Astrocyte (in vitro differentiated cells and primary cell): ENCODE measurements around the gene TM7SF2. TPM values are rescaled to one million over a fixed set of nuclear protein-coding genes. Genes with fewer than 3 reads are reported as not detected.

Source experiments
- DNase-seq: peaks from one replicate; pipeline ENCODE4 v3.0.0-alpha.2; 2010; ENCODE audit warnings: low read depth
- FAIRE-seq: peaks from 2 replicates; lab custom pipeline; 2011; peaks lifted over from hg19 to GRCh38; lab: Jason Lieb, UNC
- H2AFZ ChIP-seq: 2 replicates; pipeline ENCODE4 v1.6.0; 2012; ENCODE audit warnings: low read depth, low read length, inconsistent platforms
- H3K27ac ChIP-seq: 2 replicates; pipeline ENCODE4 v1.5.1; 2011; ENCODE audit warnings: low read depth, low read length, inconsistent platforms
- H3K27me3 ChIP-seq: 2 replicates; pipeline ENCODE4 v1.6.0; 2011; ENCODE audit warnings: low read length, inconsistent platforms; ENCODE audit not compliant: insufficient read depth
- H3K36me3 ChIP-seq: 2 replicates; pipeline ENCODE4 v1.5.1; 2011; ENCODE audit warnings: low read length, inconsistent platforms; ENCODE audit not compliant: insufficient read depth
- H3K4me1 ChIP-seq: 2 replicates; pipeline ENCODE4 v1.5.1; 2011; ENCODE audit warnings: low read length, inconsistent platforms; ENCODE audit not compliant: insufficient read depth
- H3K4me2 ChIP-seq: 2 replicates; pipeline ENCODE4 v1.6.0; 2012; ENCODE audit warnings: low read length, inconsistent platforms
- H3K4me3 ChIP-seq: 2 replicates; pipeline ENCODE4 v1.5.1; 2011; ENCODE audit warnings: low read depth, mild to moderate bottlenecking, low read length, inconsistent platforms; ENCODE audit not compliant: insufficient read depth
- H3K79me2 ChIP-seq: 2 replicates; pipeline ENCODE4 v1.6.0; 2012; ENCODE audit warnings: mild to moderate bottlenecking, low read length, inconsistent platforms; ENCODE audit not compliant: insufficient read depth
- H3K9ac ChIP-seq: 2 replicates; pipeline ENCODE4 v1.6.0; 2012; ENCODE audit warnings: mild to moderate bottlenecking, low read length, inconsistent platforms
- H3K9me3 ChIP-seq: 2 replicates; pipeline ENCODE4 v1.5.1; 2012; ENCODE audit warnings: low read depth, mild to moderate bottlenecking, low read length, inconsistent platforms; ENCODE audit not compliant: insufficient read depth
- H4K20me1 ChIP-seq: 2 replicates; pipeline ENCODE4 v1.6.0; 2012; ENCODE audit warnings: low read length, inconsistent platforms; ENCODE audit not compliant: insufficient read depth
- H3K27ac Mint-ChIP-seq: one replicate; pipeline ENCODE4 v1.8.0; 2021; ENCODE audit warnings: mild to moderate bottlenecking, mixed read lengths; ENCODE audit not compliant: unreplicated experiment
- H3K27me3 Mint-ChIP-seq: one replicate; pipeline ENCODE4 v1.8.0; 2021; ENCODE audit warnings: low read depth, mixed read lengths; ENCODE audit not compliant: unreplicated experiment
- H3K36me3 Mint-ChIP-seq: one replicate; pipeline ENCODE4 v1.8.0; 2021; ENCODE audit warnings: low read depth, mixed read lengths; ENCODE audit not compliant: unreplicated experiment
- H3K4me1 Mint-ChIP-seq: one replicate; pipeline ENCODE4 v1.8.0; 2021; ENCODE audit warnings: low read depth, mixed read lengths; ENCODE audit not compliant: unreplicated experiment
- H3K4me3 Mint-ChIP-seq: one replicate; pipeline ENCODE4 v1.8.0; 2021; ENCODE audit warnings: mild to moderate bottlenecking, moderate library complexity, mixed read lengths; ENCODE audit not compliant: unreplicated experiment
- H3K9me3 Mint-ChIP-seq: one replicate; pipeline ENCODE4 v1.8.0; 2021; ENCODE audit warnings: mild to moderate bottlenecking, mixed read lengths; ENCODE audit not compliant: unreplicated experiment
- EZH2 ChIP-seq: IDR thresholded peaks from 2 replicates; pipeline ENCODE4 v1.6.1; 2012; ENCODE audit warnings: mild to moderate bottlenecking, low read length, inconsistent platforms; ENCODE audit not compliant: insufficient read depth
- total RNA-seq: library from RNA; stranded (reverse); gene quantifications from 2 replicates; pipeline ENCODE4 v1.2.1, GENCODE V29; 2021
- TF ChIP-seq, protein P1 (sequence below): IDR thresholded peaks from 2 replicates; pipeline ENCODE4 v1.5.1; 2011; ENCODE audit warnings: low read depth, mild to moderate bottlenecking, inconsistent platforms, low read length, moderate library complexity; ENCODE audit not compliant: insufficient read depth

TM7SF2 gene
- total RNA-seq, 1 donor from 2014 or later = 23.9 TPM

DNA sequence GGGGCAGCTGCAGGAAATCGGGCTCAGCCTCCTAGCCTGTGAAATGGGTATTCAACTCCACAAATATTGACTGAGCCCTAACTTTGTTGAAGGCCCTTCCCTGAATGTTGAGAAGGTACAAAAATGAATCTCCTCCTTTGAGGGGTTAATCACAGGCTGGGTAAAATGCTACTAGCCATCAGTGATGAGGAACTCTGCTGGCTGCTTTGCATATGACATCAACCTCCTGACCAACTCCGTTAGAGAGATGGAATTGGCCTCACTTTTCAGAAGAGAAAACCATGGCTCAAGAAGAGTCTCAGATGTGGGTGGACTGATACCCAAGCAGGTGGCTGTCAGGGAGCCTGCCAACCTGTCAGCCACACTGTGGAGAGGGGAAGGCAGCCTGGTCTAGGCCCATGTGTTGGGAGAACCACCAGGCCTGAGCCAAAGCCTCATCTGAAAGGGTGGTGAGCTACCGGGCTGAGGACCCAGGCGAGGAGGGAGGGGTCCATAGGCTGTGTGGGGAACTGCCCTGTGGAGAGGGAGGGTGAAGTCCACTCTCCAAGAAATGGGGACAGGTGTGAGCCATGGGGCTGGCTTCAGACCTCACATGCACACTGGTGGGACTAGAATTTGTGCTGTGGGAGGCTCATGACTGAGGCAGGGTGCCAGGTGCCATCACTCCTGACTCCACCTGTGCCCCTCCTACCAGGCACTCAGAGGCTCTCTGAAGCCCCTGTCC lies 39.6 kb upstream of the TM7SF2 start:
- Histone ChIP-seq H3K9ac (no peak overlapping the region), H3K4me3 (no peak overlapping the region), H3K4me2 (no peak overlapping the region), H3K27ac (no peak overlapping the region), H3K27me3 (no peaks in the 10 kb centered on the region), H4K20me1 (no peaks in the 10 kb centered on the region), H3K9me3 (no peaks in the 10 kb centered on the region), H3K79me2 (no peaks in the 10 kb centered on the region), H3K36me3 (peaks cover 4% of the 10 kb centered on the region), H2AFZ (no peak overlapping the region), H3K4me1 (no peaks in the 10 kb centered on the region)
- H3K36me3 Mint-ChIP-seq = no peaks in the 10 kb centered on the region
- no peak for TF ChIP-seq EZH2
- no peak overlapping the region for H3K4me3 Mint-ChIP-seq
- DNase-seq = no peak
- no peaks in the 10 kb centered on the region for H3K4me1 Mint-ChIP-seq
- H3K9me3 Mint-ChIP-seq = no peaks in the 10 kb centered on the region
- no peak for FAIRE-seq
- H3K27me3 Mint-ChIP-seq = peaks cover 3% of the 10 kb centered on the region
- no peak overlapping the region for H3K27ac Mint-ChIP-seq

DNA sequence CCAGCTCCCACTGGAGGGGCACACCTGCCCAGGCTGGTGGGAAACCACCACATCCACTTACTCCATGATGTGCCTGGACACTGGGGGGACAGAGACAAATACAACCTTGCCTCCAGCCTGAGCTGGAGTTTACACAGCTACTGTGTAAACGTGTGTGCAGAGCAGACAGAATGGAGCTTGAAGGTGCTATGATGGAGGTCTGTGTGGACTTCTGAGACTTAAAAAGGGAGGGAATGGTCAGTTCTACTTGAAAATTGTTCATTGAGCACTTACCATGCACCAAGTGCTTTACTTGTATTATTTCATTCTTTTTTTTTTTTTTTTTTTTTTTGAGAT lies 39.1 kb upstream of the TM7SF2 start:
- FAIRE-seq = no peak
- Histone ChIP-seq H3K4me1 (no peaks in the 10 kb centered on the region), H3K27me3 (no peaks in the 10 kb centered on the region), H3K27ac (no peak overlapping the region), H4K20me1 (no peaks in the 10 kb centered on the region), H3K4me3 (no peak overlapping the region), H3K9me3 (no peaks in the 10 kb centered on the region), H3K36me3 (peaks cover 4% of the 10 kb centered on the region), H2AFZ (no peak overlapping the region), H3K79me2 (peaks cover 4% of the 10 kb centered on the region), H3K4me2 (no peak overlapping the region), H3K9ac (no peak overlapping the region)
- no peak for DNase-seq
- Mint-ChIP-seq H3K27me3 (peaks cover 3% of the 10 kb centered on the region), H3K9me3 (no peaks in the 10 kb centered on the region), H3K36me3 (no peaks in the 10 kb centered on the region), H3K4me3 (no peak overlapping the region), H3K4me1 (no peaks in the 10 kb centered on the region), H3K27ac (no peak overlapping the region)
- TF ChIP-seq, protein P1, sequence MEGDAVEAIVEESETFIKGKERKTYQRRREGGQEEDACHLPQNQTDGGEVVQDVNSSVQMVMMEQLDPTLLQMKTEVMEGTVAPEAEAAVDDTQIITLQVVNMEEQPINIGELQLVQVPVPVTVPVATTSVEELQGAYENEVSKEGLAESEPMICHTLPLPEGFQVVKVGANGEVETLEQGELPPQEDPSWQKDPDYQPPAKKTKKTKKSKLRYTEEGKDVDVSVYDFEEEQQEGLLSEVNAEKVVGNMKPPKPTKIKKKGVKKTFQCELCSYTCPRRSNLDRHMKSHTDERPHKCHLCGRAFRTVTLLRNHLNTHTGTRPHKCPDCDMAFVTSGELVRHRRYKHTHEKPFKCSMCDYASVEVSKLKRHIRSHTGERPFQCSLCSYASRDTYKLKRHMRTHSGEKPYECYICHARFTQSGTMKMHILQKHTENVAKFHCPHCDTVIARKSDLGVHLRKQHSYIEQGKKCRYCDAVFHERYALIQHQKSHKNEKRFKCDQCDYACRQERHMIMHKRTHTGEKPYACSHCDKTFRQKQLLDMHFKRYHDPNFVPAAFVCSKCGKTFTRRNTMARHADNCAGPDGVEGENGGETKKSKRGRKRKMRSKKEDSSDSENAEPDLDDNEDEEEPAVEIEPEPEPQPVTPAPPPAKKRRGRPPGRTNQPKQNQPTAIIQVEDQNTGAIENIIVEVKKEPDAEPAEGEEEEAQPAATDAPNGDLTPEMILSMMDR = no peak
- no peak for TF ChIP-seq EZH2

DNA sequence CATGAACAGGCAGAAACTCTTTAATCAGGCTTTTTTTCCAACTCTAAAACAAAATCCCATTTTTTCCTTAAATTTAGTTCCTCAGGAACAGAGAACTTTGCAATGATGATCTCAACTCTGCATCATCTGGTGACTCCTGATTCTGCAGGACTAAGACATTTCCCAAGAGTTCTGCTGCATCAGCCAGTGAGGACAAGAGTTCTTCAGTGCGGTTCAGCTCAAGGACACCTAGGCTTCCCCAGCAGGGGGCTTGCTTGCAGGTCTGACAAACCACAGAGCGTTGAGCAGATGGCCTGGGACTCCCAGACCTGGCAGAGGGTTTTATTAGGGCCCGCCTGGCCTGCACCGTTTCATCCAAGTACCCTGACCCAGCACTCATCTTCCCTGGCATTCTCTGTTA lies 34.2 kb upstream of the TM7SF2 start:
- H2AFZ ChIP-seq = no peak overlapping the region
- H3K27me3 Mint-ChIP-seq = no peaks in the 10 kb centered on the region
- H3K36me3 Mint-ChIP-seq = no peaks in the 10 kb centered on the region
- peaks cover 43% of the 10 kb centered on the region for H3K79me2 ChIP-seq
- no peaks in the 10 kb centered on the region for H3K4me1 Mint-ChIP-seq
- H3K27ac ChIP-seq = no peak overlapping the region
- peaks cover 13% of the 10 kb centered on the region for H3K36me3 ChIP-seq
- no peak overlapping the region for H3K4me3 Mint-ChIP-seq
- H3K9me3 ChIP-seq = no peaks in the 10 kb centered on the region
- H3K4me1 ChIP-seq = no peaks in the 10 kb centered on the region
- H3K4me3 ChIP-seq = no peak overlapping the region
- H3K27ac Mint-ChIP-seq = no peak overlapping the region
- peaks cover 4% of the 10 kb centered on the region for H4K20me1 ChIP-seq
- H3K4me2 ChIP-seq = no peak overlapping the region
- no peak overlapping the region for H3K9ac ChIP-seq
- no peaks in the 10 kb centered on the region for H3K27me3 ChIP-seq
- DNase-seq (no peak), FAIRE-seq (no peak)
- H3K9me3 Mint-ChIP-seq = no peaks in the 10 kb centered on the region
- TF ChIP-seq, protein P1 = no peak
- TF ChIP-seq EZH2 = no peak
